C4-2B (cell line): ENCODE measurements around the gene CREB3.

Experiments used
- CTCF ChIP-seq: fragments of 450-650 bp; conservative IDR thresholded peaks from 2 replicates; pipeline ENCODE4 v1.5.1; 2017; ENCODE audit warnings: mild to moderate bottlenecking
- ZFX ChIP-seq: fragments of 450-650 bp; IDR thresholded peaks from 2 replicates; pipeline ENCODE4 v1.6.1; 2017

- peak; percentile 98 for TF ChIP-seq CTCF
- no peak for TF ChIP-seq ZFX
Observed at GRCh38 chr9:35696520-35697215, 35.8 kb upstream of the CREB3 start.
